Measurements from ENCODE around the gene CD40.

The CD40 gene

GRCh38 chr20:46117704-46118467, at the start of gene CD40:
Gene CD40 (plus strand): TSS chr20:46118314. CDS start chr20:46118344, 30 bp downstream.
- H2AFZ ChIP-seq (ENCODE audit: low read depth) = no peak within 1 kb of the TSS
- no peaks in the 10 kb centered on the region for H3K79me2 ChIP-seq (ENCODE audit: insufficient read depth, low read depth)
- no peaks in the 10 kb centered on the region for H3K4me1 ChIP-seq (ENCODE audit: low read depth, poor library complexity, severe bottlenecking)
- H3K36me3 ChIP-seq (ENCODE audit: insufficient read depth) = no peaks in the 10 kb centered on the region
- H4K20me1 ChIP-seq (ENCODE audit: insufficient read depth) = no peaks in the 10 kb centered on the region
- H3K4me2 ChIP-seq = no peak within 1 kb of the TSS
- H3K27me3 ChIP-seq (ENCODE audit: insufficient read depth, low read depth) = peaks cover 79% of the 10 kb centered on the region
- no peak for TF ChIP-seq CTCF (conservative IDR thresholded peaks at IDR 0.05; ENCODE audit: low read depth, low read length)
- no peak within 1 kb of the TSS for H3K4me3 ChIP-seq (IDR thresholded peaks at IDR 0.05; ENCODE audit: insufficient read depth, low read depth, low read length)
- no peak within 1 kb of the TSS for H3K9ac ChIP-seq
- H3K27ac ChIP-seq = no peak within 1 kb of the TSS

GRCh38 chr20:46070215-46070900, 47.8 kb upstream of the CD40 start:
- H3K4me2 ChIP-seq = no peak overlapping the region
- H3K4me3 ChIP-seq (IDR thresholded peaks at IDR 0.05; ENCODE audit: insufficient read depth, low read depth, low read length) = no peak overlapping the region
- no peak overlapping the region for H3K9ac ChIP-seq
- TF ChIP-seq CTCF (conservative IDR thresholded peaks at IDR 0.05; ENCODE audit: low read depth, low read length) = no peak
- H3K79me2 ChIP-seq (ENCODE audit: insufficient read depth, low read depth) = no peaks in the 10 kb centered on the region
- H3K27me3 ChIP-seq (ENCODE audit: insufficient read depth, low read depth) = no peaks in the 10 kb centered on the region
- H3K27ac ChIP-seq = no peak overlapping the region
- H4K20me1 ChIP-seq (ENCODE audit: insufficient read depth) = no peaks in the 10 kb centered on the region
- H2AFZ ChIP-seq (ENCODE audit: low read depth) = no peak overlapping the region
- H3K36me3 ChIP-seq (ENCODE audit: insufficient read depth) = peaks cover 11% of the 10 kb centered on the region; the same call in 1 of the 2 replicates
- no peaks in the 10 kb centered on the region for H3K4me1 ChIP-seq (ENCODE audit: low read depth, poor library complexity, severe bottlenecking)

GRCh38 chr20:46071573-46071972, 46.5 kb upstream of the CD40 start:
- no peak overlapping the region for H3K4me3 ChIP-seq (IDR thresholded peaks at IDR 0.05; ENCODE audit: insufficient read depth, low read depth, low read length)
- no peaks in the 10 kb centered on the region for H3K27me3 ChIP-seq (ENCODE audit: insufficient read depth, low read depth)
- H2AFZ ChIP-seq (ENCODE audit: low read depth) = no peak overlapping the region
- no peak overlapping the region for H3K4me2 ChIP-seq
- H3K27ac ChIP-seq = no peak overlapping the region
- H4K20me1 ChIP-seq (ENCODE audit: insufficient read depth) = no peaks in the 10 kb centered on the region
- H3K4me1 ChIP-seq (ENCODE audit: low read depth, poor library complexity, severe bottlenecking) = no peaks in the 10 kb centered on the region
- H3K9ac ChIP-seq = no peak overlapping the region
- H3K36me3 ChIP-seq (ENCODE audit: insufficient read depth) = peaks cover 6% of the 10 kb centered on the region; the same call in 1 of the 2 replicates
- no peak for TF ChIP-seq CTCF (conservative IDR thresholded peaks at IDR 0.05; ENCODE audit: low read depth, low read length)
- no peaks in the 10 kb centered on the region for H3K79me2 ChIP-seq (ENCODE audit: insufficient read depth, low read depth)

GRCh38 chr20:46073024-46073423, 45.1 kb upstream of the CD40 start:
- no peaks in the 10 kb centered on the region for H4K20me1 ChIP-seq (ENCODE audit: insufficient read depth)
- no peak overlapping the region for H3K9ac ChIP-seq
- H3K4me2 ChIP-seq = no peak overlapping the region
- TF ChIP-seq CTCF (conservative IDR thresholded peaks at IDR 0.05; ENCODE audit: low read depth, low read length) = no peak
- no peak overlapping the region for H2AFZ ChIP-seq (ENCODE audit: low read depth)
- H3K4me3 ChIP-seq (IDR thresholded peaks at IDR 0.05; ENCODE audit: insufficient read depth, low read depth, low read length) = no peak overlapping the region
- 0 out of 2 replicates have a peak, but pooled peaks cover 6% of the 10 kb centered on the region for H3K36me3 ChIP-seq (ENCODE audit: insufficient read depth)
- H3K79me2 ChIP-seq (ENCODE audit: insufficient read depth, low read depth) = no peaks in the 10 kb centered on the region; the same call in 1 of the 2 replicates
- no peak overlapping the region for H3K27ac ChIP-seq
- no peaks in the 10 kb centered on the region for H3K4me1 ChIP-seq (ENCODE audit: low read depth, poor library complexity, severe bottlenecking)
- H3K27me3 ChIP-seq (ENCODE audit: insufficient read depth, low read depth) = no peaks in the 10 kb centered on the region

Measured in KMS-11 (cell line).